OCI-LY7 (cell line): ENCODE measurements around the gene DLGAP1.

Experiments
- CTCF ChIP-seq: fragments of 200-600 bp; sonication (generic); conservative IDR thresholded peaks from 2 replicates; pipeline ENCODE4 v1.5.1; 2014; ENCODE audit warnings: mild to moderate bottlenecking, antibody characterized with exemption, low read length, moderate library complexity, mixed read lengths
- EZH2phosphoT487 ChIP-seq: fragments of 200-600 bp; sonication (generic); IDR thresholded peaks from 2 replicates; pipeline ENCODE4 v1.6.1; 2018; ENCODE audit warnings: low read depth, borderline replicate concordance, mild to moderate bottlenecking, mixed run types, antibody characterized with exemption, low read length, moderate library complexity, mixed read lengths

- TF ChIP-seq CTCF, result no peak
- no peak for TF ChIP-seq EZH2phosphoT487
Observed at GRCh38 chr18:3466045-3466444, 989.1 kb downstream of the DLGAP1 start.
